Duodenal mucosa (tissue), 2 donors: Measurements from ENCODE around the gene DCC.

Experiments
- H3K27ac ChIP-seq: one replicate; pipeline ENCODE4 v1.7.0; 2013; ENCODE audit warnings: low read depth, low read length
- H3K27me3 ChIP-seq, 2 donors: one replicate each; pipeline ENCODE4 v1.7.0; 2013; ENCODE audit warnings: low read length in 2 of 2, control low read depth in 1 of 2; ENCODE audit not compliant: insufficient read depth in 2 of 2, control insufficient read depth in 1 of 2
- H3K36me3 ChIP-seq, 2 donors: one replicate each; pipeline ENCODE4 v1.7.0; 2013; ENCODE audit warnings: low read length in 2 of 2, control low read depth in 1 of 2; ENCODE audit not compliant: insufficient read depth in 2 of 2, control insufficient read depth in 1 of 2
- H3K4me1 ChIP-seq, 2 donors: one replicate each; pipeline ENCODE4 v1.7.0; 2013; ENCODE audit warnings: low read length in 2 of 2, control low read depth in 1 of 2; ENCODE audit not compliant: insufficient read depth in 2 of 2, control insufficient read depth in 1 of 2
- H3K4me3 ChIP-seq, 2 donors: one replicate each; pipeline ENCODE4 v1.7.0; 2013; ENCODE audit warnings: low read length in 2 of 2, low read depth in 1 of 2
- H3K9ac ChIP-seq, 2 donors: one replicate each; pipeline ENCODE4 v1.7.0; 2013; ENCODE audit warnings: low read length in 2 of 2, low read depth in 1 of 2
- H3K9me3 ChIP-seq, 2 donors: one replicate each; pipeline ENCODE4 v1.7.0; 2013; ENCODE audit warnings: low read length in 2 of 2, control low read depth in 1 of 2; ENCODE audit not compliant: control insufficient read depth in 1 of 2

Gene DCC

GRCh38 chr18:52518086-52518485 is 178.1 kb downstream of the DCC start:
- Histone ChIP-seq H3K27me3 (no peaks in the 10 kb centered on the region), H3K4me1 (peaks cover 12 to 23% of the 10 kb centered on the region in 2 donors), H3K36me3 (no peaks in the 10 kb centered on the region), H3K9ac (no peak overlapping the region), H3K9me3 (no peaks in the 10 kb centered on the region), H3K4me3 (no peak overlapping the region), H3K27ac (no peak overlapping the region)

GRCh38 chr18:52519021-52519420 is 179.0 kb downstream of the DCC start:
- Histone ChIP-seq H3K36me3 (no peaks in the 10 kb centered on the region), H3K9me3 (no peaks in the 10 kb centered on the region), H3K4me3 (no peak overlapping the region), H3K9ac (no peak overlapping the region), H3K27ac (no peak overlapping the region), H3K27me3 (no peaks in the 10 kb centered on the region), H3K4me1 (peaks cover 12 to 23% of the 10 kb centered on the region in 2 donors)

- Histone ChIP-seq H3K36me3 (no peaks in the 10 kb centered on the region), H3K4me1 (peaks cover 4 to 11% of the 10 kb centered on the region in 2 donors), H3K27me3 (no peaks in the 10 kb centered on the region), H3K9me3 (no peaks in the 10 kb centered on the region), H3K9ac (no peak overlapping the region), H3K27ac (no peak overlapping the region), H3K4me3 (no peak overlapping the region)
Observed at GRCh38 chr18:52523566-52523965, 183.6 kb downstream of the DCC start.

GRCh38 chr18:52531836-52532235 is 191.8 kb downstream of the DCC start:
- Histone ChIP-seq H3K4me3 (no peak overlapping the region), H3K9me3 (no peaks in the 10 kb centered on the region), H3K4me1 (no peaks in the 10 kb centered on the region), H3K9ac (no peak overlapping the region), H3K36me3 (no peaks in the 10 kb centered on the region), H3K27ac (no peak overlapping the region), H3K27me3 (no peaks in the 10 kb centered on the region)

- Histone ChIP-seq H3K9me3 (no peaks in the 10 kb centered on the region), H3K4me3 (no peak overlapping the region), H3K4me1 (no peaks in the 10 kb centered on the region), H3K27me3 (no peaks in the 10 kb centered on the region), H3K27ac (no peak overlapping the region), H3K36me3 (no peaks in the 10 kb centered on the region), H3K9ac (no peak overlapping the region)
Observed at GRCh38 chr18:52536039-52536438, 196.0 kb downstream of the DCC start.

GRCh38 chr18:52537261-52537660 is 197.3 kb downstream of the DCC start:
- Histone ChIP-seq H3K36me3 (no peaks in the 10 kb centered on the region), H3K4me1 (no peaks in the 10 kb centered on the region), H3K4me3 (no peak overlapping the region), H3K27me3 (no peaks in the 10 kb centered on the region), H3K9me3 (no peaks in the 10 kb centered on the region), H3K27ac (no peak overlapping the region), H3K9ac (no peak overlapping the region)

- Histone ChIP-seq H3K4me1 (no peaks in the 10 kb centered on the region), H3K27ac (no peak overlapping the region), H3K4me3 (no peak overlapping the region), H3K27me3 (no peaks in the 10 kb centered on the region), H3K36me3 (no peaks in the 10 kb centered on the region), H3K9ac (no peak overlapping the region), H3K9me3 (no peaks in the 10 kb centered on the region)
Observed at GRCh38 chr18:52541056-52541455, 201.1 kb downstream of the DCC start.

GRCh38 chr18:52544086-52544485 is 204.1 kb downstream of the DCC start:
- Histone ChIP-seq H3K9me3 (no peaks in the 10 kb centered on the region), H3K4me1 (no peaks in the 10 kb centered on the region), H3K27ac (no peak overlapping the region), H3K9ac (no peak overlapping the region), H3K27me3 (no peaks in the 10 kb centered on the region), H3K36me3 (no peaks in the 10 kb centered on the region), H3K4me3 (no peak overlapping the region)

GRCh38 chr18:52546686-52547346 is 206.8 kb downstream of the DCC start:
- H3K27me3 ChIP-seq: no peaks in the 10 kb centered on the region
- no peak overlapping the region for H3K27ac ChIP-seq
- no peaks in the 10 kb centered on the region for H3K4me1 ChIP-seq
- H3K9me3 ChIP-seq: no peaks in the 10 kb centered on the region
- no peak overlapping the region for H3K9ac ChIP-seq
- no peak overlapping the region for H3K4me3 ChIP-seq
- H3K36me3 ChIP-seq: no peaks in the 10 kb centered on the region

- no peak overlapping the region for H3K27ac ChIP-seq
- no peak overlapping the region for H3K9ac ChIP-seq
- H3K36me3 ChIP-seq: no peaks in the 10 kb centered on the region
Observed at GRCh38 chr18:52553441-52553840, 213.4 kb downstream of the DCC start.

GRCh38 chr18:52554180-52554579 is 214.2 kb downstream of the DCC start:
- Histone ChIP-seq H3K4me3 (no peak overlapping the region), H3K27ac (no peak overlapping the region), H3K9me3 (no peaks in the 10 kb centered on the region), H3K36me3 (no peaks in the 10 kb centered on the region), H3K4me1 (no peaks in the 10 kb centered on the region), H3K27me3 (no peaks in the 10 kb centered on the region), H3K9ac (no peak overlapping the region)

More at GRCh38 chr18:52553441-52553840, 213.4 kb downstream of the DCC start:
- Histone ChIP-seq H3K4me1 (no peaks in the 10 kb centered on the region), H3K9me3 (no peaks in the 10 kb centered on the region), H3K27me3 (no peaks in the 10 kb centered on the region), H3K4me3 (no peak overlapping the region)
